Activated T-cell treated with anti-CD3 and anti-CD28 coated beads, Interleukin-2, amount 50 U/mL, for 48 hours (primary cell): ENCODE data around the gene SARDH.
"Not testable (repeated sequence)": the region's sequence is repeated elsewhere in the genome, so short reads cannot be mapped to it uniquely, and the experiment has no call there.

ENCODE experiments used
- DNase-seq, 2 experiments: peaks; one replicate each; pipeline ENCODE4 v3.0.0-alpha.2; 2020

SARDH gene

GRCh38 chr9:133682818-133683585 lies 55.1 kb downstream of the SARDH start:
- DNase-seq = no peak

- no peak for DNase-seq
Measured at GRCh38 chr9:133681658-133682306, 56.4 kb downstream of the SARDH start.

DNA sequence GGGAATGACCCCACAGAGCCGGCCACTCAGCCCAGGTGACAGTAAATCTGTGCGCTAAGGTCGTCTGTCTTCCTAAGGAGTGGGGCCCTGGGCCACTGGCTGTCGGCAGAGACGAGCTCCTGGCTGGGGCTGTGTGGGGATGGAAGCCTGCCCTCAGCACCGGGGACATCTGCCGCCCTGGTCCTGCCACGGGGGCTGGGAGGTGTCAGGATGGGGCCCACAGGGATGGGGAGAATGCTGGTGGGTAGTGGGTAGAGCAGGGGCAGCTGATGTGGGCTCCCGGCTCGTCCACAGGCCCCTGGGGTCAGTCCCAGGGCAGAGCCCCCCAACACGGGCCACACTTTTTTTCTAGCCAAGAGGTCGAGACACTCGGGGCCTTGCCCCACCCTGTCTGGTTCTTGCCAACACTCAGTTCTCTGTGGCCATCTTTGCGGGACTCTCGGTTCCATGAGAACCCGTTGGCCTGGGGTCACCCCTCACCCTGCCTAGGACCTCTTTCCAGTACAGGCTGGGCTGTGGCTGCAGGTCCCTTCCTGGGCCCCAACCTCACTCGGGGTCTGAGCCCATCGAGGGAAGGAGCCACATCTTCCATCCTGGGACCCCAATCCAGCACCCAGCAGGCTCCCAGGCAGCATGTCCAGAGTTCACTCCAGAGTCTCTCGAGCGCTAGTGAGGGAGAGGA lies 57.0 kb downstream of the SARDH start:
- no peak for DNase-seq

GRCh38 chr9:133680250-133680975 lies 57.7 kb downstream of the SARDH start:
- DNase-seq = no peak

- DNase-seq = no peak
Measured at GRCh38 chr9:133679466-133680061, 58.6 kb downstream of the SARDH start.

GRCh38 chr9:133679056-133679455 lies 59.1 kb downstream of the SARDH start:
- no peak for DNase-seq

GRCh38 chr9:133677126-133678010 lies 60.8 kb downstream of the SARDH start:
- DNase-seq = peak; percentile 56 to 61

DNA sequence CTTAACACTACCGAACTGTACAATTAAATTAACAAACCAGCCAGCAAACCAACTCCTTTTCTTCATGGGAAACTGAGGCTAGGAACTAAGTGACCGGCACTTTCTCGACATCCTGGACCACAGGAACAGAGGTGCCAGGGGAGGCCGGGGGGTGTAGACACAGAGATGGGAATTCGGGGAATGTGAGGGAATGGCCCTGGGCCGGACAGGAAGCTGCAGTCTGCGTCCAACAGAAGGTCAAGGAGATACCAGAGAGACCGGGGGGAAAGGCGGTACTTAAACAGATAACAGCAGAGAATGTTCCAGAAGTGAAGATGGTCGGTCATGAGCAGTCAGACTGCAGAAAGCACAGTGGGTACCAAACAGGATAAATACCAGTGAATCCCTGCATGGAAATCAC lies 61.7 kb downstream of the SARDH start:
- DNase-seq = no peak

DNA sequence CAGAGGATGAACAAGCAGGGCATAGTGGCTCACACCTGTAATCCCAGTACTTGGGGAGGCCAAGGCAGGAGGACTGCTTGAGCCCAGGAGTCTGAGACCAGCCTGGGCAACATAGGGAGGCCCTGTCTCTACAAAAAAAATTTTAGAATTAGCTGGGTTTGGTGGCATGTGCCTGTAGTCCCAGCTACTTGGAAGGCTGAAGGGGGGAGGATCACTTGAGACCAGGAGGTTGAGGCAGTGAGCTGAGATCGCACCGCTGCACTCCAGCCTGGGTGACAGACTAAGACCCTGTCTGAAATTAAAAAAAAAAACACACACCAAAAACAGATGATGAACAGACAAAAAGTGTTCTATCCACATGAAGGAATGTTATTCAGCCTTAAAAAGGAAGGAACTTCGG lies 62.4 kb downstream of the SARDH start:
- DNase-seq = not testable (repeated sequence)

- no peak for DNase-seq
Measured at GRCh38 chr9:133674091-133674490, 64.1 kb downstream of the SARDH start.

DNA sequence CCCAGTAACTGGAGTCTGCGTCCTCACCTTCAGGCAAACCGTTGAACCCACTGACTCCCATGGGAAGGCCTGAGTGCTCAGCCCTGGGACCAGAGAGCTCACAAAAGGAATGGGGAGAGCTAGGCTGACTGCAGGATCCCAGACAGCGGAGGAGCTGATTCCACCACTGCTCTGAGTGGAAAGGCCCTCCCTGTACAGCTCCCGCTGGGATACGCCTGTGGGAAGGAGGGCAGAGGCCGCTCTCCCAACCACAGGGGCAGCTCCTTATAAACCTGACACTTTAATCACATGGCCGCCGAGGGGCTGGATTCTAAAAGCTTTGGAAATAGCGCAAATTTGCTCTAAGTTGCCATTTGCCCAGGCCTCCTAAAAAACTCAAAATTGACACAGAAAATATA lies 64.9 kb downstream of the SARDH start:
- no peak for DNase-seq

DNA sequence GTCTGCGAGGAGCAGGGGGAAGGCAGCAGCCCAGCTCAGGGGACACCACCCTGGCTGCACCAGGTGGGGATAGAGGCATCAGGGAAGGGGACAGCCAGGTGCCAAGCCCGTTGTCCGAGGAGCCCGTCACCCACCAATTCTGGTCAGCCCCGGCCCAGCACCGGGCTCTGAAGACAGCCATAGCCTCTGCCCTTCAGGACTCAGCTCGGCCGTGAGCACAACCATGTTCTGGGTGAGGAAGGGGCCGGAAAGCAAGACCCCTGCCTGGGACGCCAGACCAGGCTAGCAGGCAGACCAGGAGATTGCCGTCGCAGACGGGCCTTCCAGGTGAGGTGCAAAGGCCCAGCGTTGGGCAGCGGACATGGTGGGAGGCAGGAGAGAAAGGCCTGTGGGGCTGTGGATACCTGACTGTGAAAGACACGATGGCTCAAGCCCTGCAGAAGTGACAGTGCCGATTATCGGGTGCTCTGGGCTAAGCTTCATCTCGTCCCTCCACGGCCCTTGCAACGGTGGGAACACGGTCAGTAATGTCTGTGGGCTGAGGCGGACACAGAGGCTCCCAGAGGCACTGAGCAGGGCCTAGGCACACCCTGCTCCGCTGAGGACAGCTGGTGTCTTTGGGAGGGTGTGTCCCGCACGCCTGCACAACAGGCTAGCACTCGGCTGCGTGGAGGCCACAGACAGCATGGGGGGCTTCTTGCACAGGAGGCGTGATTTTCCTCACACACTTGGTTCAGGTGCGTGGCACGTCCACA lies 65.5 kb downstream of the SARDH start:
- DNase-seq = no peak

GRCh38 chr9:133671371-133671770 lies 66.8 kb downstream of the SARDH start:
- DNase-seq = no peak

GRCh38 chr9:133670466-133670865 lies 67.7 kb downstream of the SARDH start:
- no peak for DNase-seq

DNA sequence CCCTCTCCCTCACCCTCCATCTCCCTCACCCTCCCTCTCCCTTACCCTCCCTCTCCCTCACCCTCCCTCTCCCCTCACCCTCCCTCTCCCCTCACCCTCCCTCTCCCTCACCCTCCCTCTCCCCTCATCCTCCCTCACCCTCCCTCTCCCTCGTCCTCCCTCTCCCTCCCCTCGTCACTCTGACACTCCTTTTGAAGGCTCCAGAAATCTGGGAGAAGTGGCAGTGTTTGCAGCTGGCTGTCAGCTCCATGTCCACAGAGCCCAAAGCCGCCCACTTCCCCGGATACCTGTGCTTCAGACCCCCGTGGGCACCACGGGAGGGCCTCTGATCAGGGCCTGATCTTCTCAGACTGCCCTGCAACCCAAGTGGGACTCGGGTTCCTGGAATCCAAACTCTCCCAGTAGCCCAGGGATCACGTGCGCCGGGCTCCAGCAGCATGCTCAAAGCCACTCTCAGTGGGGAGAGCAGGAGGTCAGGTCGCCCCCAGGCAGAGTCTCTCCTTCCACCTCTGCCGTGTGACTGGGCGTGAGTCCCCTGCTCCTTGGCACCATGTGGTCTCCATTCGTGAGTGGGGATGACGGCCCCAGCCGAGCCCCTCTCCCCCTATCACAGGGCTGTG lies 68.9 kb downstream of the SARDH start:
- no peak for DNase-seq

DNA sequence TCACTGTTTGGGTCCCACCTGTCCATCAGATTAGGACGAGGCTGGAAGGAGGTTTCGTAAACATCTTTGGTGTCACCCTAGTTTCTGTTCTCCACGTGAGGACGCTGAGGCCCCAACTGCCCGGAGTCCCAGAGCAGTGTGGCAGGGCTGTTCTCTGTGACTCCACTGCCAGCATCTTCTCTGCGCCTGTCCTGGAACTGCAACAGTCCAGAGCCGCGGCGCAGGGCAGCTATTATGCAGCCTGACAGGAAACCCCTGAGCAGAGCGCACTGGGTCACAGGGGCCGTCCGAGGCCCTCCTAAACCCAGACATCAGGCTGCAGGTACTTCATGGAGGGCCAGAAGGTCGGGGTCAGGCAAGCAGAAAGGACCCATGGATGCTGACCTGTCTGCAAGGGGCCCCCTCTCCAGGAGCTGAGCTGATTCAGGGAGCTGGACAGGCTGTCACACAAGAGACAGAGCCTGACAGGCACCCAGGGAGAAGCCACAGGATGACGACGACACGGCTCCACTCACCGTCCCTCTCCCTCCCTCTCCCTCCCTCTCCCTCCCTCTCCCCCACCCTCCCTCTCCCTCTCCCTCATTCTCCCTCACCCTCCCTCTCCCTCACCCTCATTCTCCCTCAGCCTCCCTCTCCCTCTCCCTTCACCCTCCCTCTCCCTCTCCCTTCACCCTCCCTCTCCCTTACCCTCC lies 70.2 kb downstream of the SARDH start:
- DNase-seq = no peak

- DNase-seq = no peak
Measured at GRCh38 chr9:133666845-133667244, 71.3 kb downstream of the SARDH start.

- DNase-seq = no peak
Measured at GRCh38 chr9:133666387-133666786, 71.8 kb downstream of the SARDH start.

GRCh38 chr9:133665535-133665934 lies 72.6 kb downstream of the SARDH start:
- no peak for DNase-seq

DNA sequence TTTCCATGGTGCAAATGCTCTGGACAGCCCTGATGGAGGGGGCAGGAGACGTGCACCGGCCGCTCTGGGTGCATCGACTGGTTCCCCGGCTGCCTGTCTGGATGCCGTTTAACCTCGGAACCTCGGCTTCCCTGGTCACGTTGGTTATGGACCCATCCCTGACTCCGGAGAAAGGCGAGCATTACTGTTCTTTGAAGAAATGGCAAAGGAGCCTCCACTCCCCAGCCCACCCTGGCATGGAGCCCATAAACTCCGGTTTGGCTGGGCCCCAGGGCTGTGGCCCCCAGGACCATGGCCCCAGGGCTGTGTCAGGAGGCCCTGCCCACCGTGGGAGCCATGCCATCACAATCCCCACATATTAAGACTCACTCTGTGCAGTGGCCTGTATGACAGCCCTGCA lies 73.1 kb downstream of the SARDH start:
- no peak for DNase-seq
